GM12891 (cell line): Measurements from ENCODE around the gene F7.

ENCODE experiments used
- POLR2A ChIP-seq: IDR thresholded peaks from 2 replicates; pipeline ENCODE4 v1.6.1; 2011; ENCODE audit warnings: low read depth, low read length, control low read depth
- SPI1 ChIP-seq: IDR thresholded peaks from 2 replicates; pipeline ENCODE4 v1.6.1; 2011; ENCODE audit warnings: low read depth, low read length, control low read depth
- TAF1 ChIP-seq: IDR thresholded peaks from 2 replicates; pipeline ENCODE4 v1.6.1; 2011; ENCODE audit warnings: low read depth, low read length, control low read depth

GRCh38 chr13:113096052-113096744 is 9.4 kb upstream of the F7 start:
- TF ChIP-seq TAF1 = no peak
- no peak for TF ChIP-seq SPI1
- TF ChIP-seq POLR2A = no peak
